HPDE6-E6E7 (cell line): ENCODE results near the gene GNAO1.

Experiments used
- DNase-seq: peaks from one replicate; pipeline ENCODE4 v3.0.0; 2011; ENCODE audit warnings: missing footprints; ENCODE audit errors: extremely low spot score

GNAO1 gene

DNA sequence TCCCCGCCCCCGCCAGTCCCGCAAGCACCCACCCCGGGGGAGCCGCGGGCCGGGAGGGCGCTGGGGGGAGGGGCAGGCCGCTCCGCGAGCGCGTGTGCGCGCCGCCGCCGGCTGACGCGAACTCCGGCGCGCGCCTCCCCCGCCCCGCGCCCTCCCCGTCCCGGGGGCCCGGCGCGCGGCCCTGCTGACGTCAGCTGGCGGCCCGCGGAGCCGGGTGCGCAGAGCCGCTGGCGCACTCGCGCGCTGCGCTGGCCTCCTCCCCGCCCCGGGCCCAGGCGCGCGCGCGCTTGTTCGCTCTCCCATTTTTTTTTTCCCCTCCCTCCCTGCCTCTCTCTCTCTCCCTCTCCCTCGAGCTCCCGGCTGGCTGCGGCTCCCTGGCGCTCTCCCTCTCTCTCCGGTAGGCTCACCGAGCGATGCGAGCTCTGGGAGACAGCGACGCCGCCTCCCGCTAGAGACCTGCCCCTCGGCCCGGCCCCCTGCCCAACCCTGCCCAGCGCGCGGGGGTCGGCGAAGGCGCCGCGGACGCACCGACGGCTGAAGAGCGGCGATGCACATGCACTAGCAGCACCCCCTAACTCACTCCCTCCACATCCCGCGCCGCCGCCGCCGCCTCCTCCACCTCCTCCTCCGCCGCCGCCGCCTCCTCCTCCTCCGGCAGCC is at the start of gene GNAO1:
TSS of gene GNAO1 (plus strand) at position 334 of the 660 bp plus-strand sequence. CDS start 747 bp downstream, outside the sequence.
- DNase-seq: peak; percentile 25

DNA sequence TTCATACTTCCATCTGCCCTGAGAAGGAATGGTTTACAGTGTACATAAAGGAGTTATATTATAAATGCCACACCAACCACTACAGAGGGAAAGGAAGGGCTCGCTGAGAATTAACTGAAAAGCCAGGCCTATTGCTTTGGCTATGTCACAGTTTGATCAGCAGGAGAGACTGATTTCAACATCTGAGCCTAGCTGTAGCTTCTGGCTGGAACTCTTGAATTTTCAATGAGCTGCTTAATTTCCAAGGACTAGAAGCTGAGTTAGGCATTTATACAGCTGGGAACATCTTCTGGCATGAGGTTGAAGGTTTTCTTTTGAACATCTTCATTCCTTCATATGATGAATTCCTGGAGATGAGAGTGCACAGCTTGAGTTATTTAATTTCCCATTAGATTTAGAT is 47.6 kb upstream of the GNAO1 start:
- DNase-seq: no peak

GRCh38 chr16:56145369-56145768 is 45.9 kb upstream of the GNAO1 start:
- no peak for DNase-seq

DNA sequence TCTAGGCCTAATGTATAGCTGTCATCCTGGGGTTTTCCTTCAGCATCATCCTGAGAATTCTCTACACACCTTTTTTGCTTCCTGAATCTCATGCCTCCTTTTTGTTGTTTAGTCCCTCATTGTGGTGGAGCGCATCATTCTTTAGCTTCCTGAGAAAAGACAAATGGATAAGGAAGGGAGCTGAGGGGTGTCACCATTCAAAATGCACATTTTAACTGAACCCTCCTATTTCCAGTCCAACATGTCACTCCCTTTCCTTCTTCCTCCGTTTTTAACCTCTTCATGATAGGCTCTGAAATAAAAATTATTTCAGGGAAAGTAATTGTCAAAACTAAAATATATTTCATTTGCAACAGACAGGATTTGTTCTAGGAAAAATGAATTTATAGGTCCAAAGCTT is 39.7 kb upstream of the GNAO1 start:
- DNase-seq: no peak

DNA sequence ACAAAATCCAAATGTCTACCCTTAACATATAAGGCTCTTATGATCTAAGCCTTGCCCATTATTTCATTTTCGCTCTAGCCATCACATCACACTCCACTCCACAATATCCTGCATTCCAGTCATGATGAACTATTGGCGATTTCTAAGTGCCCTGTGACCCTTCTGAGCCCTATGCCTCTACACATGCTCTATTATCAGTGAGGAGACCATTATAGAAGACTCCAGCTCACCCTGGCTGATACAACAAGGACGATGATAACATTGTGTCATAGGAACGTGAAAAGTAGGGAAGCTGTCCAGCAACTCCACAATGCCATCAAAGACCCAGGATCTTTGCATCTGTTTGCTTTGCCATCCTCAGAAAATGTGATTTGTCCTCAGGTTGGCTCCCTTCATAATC is 29.6 kb upstream of the GNAO1 start:
- DNase-seq: no peak

DNA sequence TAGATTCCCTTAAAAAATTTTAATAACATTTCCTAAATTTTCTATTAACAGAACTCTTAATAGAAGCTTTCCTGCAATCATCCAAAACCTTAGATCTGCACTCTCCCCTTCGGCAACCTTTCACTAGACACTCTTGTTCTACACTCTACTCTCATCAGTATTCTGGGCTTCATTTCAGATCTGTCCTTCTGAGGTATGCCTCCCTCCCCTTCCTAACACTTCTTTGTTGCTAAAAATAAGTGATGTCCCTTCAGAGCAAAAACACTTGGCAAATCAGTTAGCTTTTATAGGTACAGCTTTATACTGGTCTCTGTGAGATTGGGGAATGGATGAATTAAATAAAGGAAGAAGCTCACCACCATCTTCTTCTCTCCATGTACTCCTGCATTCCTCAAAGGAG is 28.2 kb upstream of the GNAO1 start:
- DNase-seq: no peak

- DNase-seq: no peak
These were observed 27.4 kb upstream of the GNAO1 start for GRCh38 chr16:56163938-56164337.

DNA sequence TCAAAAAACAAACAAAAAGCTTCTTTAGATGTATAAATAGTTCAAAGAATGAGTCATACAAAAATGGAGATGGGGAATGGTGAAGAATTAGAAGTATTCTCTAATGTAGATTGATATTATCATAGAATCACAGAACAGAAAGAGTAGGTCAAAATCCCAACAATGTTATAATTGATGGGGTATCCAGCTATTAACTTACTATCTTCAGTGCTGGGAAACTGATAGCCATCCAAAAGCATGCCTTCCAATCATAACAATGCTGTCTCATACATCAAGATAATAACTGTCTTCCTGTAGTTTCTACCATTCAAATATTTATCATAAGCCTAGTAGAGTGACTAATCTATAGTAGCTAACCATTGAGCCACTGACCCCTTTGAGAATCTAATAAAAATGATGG is 26.7 kb upstream of the GNAO1 start:
- DNase-seq: no peak

DNA sequence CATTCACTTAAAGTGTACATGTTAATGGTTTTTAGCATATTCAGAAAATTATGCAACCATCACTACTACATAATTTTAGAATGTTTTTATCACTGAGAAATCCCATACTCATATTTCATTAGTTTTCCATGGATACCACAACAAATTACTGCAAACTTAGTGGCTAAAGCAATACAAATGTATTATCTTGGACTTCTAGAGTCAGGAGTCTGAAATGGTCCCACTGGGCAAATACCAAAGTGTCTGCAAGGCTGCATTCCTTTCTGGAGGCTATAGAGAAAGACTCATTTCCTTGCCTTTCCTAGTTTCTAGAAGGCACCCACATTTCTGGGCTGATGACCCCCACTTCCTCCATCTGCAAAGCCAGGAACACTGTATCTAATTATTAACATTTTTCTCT is 16.9 kb upstream of the GNAO1 start:
- DNase-seq: no peak

- DNase-seq: no peak
These were observed 9.9 kb upstream of the GNAO1 start for GRCh38 chr16:56181401-56181800.

DNA sequence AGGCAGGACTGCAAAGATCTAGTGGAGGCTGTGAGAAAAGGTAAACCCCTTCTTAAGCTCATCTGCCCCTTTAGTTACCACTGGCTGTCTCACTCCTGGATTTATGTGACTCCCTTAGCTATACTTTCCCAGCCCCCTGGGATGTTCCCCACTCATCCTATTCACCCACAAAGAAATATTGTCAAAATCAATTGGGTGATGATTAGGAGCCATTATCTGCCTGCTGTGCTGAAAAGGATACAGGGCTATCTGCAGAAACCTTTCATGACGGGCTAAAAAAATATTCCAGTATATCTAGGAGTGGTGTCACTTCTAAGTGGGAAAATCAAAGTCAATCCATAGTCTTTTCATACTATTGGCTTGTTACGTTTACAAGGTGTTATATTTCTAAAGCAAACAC is 8.0 kb upstream of the GNAO1 start:
- DNase-seq: no peak

GRCh38 chr16:56190048-56190676 is 1.1 kb upstream of the GNAO1 start:
- no peak for DNase-seq

DNA sequence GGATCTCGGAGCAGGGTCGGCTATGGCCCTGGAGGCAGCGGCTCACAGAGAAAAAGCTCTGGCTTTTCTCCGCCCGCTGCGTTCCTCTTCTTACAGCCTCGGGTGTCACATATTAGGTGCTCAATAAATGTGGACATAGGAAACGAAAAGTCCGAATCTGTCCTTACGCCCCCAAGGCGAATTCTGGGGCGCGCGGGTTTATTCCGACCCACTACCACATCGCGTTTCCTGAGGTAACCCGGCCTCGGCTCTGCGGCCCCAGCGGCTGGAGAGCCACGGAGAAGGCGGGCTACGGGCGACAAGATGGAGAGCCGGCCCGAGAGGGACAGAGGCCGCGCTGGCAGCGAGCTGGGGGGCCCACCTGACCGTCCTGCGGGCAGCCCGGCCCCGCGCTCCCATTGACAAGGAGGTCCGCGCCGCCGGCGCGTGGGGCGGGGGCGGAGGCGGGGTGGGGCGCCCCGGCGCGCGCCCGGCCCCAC is 573 bp upstream of the GNAO1 start:
- no peak for DNase-seq

GRCh38 chr16:56191835-56192634 is 746 bp downstream of the GNAO1 start:
- no peak for DNase-seq

- no peak for DNase-seq
These were observed 1.3 kb downstream of the GNAO1 start for GRCh38 chr16:56192635-56192945.

- DNase-seq: no peak
These were observed 2.0 kb downstream of the GNAO1 start for GRCh38 chr16:56192986-56193945.

DNA sequence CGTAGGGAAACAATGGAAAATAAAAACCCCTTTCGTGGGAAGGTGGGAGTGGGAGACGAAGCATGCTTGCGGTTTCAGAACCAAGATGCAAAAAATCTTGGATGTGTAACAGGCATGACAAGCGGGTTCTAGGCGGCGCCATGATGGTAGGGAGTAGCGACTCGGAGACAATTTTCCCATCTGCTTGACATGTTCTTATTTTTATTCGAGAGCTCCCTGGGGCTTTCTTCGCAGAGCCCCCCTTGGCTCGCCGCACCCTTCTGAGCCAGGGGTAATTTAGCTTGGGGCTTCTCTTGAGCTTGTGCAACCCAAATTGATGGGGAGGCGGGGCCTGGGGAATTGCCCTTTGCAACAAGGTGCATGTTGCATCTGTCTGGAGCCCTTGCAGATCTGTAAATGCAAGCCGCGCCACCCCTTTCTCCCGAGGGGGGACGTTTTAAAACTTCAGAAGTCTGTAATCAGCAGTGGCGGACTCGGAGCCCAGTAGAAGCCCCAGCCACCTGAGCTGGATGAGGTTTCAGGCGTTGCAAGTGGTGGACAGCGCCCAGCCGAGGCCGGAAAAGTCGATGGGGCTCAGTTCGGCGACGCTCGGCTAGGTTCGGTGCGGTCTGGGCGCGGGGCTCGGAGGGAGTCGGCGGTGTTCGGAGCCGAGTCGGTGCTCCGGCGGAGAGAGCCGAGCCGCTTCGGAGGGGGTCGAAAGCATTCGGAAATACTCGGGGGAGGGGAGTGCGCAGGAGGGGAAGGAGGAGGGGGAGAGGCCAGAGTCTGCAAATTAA is 2.9 kb downstream of the GNAO1 start:
- peak; percentile 32 for DNase-seq

DNA sequence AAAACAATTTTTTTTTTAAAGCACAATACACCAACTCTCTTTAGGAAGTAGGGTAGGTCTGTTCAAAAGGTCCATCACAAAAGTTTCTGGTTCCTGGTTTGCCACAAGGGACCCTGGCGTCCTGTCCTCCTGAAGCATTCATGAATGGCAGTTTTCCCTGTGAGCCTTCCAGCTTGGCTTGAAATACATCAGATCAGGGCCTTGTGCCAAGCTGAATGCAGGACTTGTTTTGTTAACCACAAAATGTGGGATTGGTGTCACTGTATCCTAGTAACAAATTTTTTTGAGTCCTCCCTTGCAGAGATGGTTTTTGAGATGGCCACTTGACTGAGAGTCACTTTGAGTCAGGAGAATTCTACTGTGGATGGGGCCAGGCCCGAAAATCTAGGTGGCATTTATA is 3.9 kb downstream of the GNAO1 start:
- no peak for DNase-seq

GRCh38 chr16:56196381-56196780 is 5.1 kb downstream of the GNAO1 start:
- no peak for DNase-seq

DNA sequence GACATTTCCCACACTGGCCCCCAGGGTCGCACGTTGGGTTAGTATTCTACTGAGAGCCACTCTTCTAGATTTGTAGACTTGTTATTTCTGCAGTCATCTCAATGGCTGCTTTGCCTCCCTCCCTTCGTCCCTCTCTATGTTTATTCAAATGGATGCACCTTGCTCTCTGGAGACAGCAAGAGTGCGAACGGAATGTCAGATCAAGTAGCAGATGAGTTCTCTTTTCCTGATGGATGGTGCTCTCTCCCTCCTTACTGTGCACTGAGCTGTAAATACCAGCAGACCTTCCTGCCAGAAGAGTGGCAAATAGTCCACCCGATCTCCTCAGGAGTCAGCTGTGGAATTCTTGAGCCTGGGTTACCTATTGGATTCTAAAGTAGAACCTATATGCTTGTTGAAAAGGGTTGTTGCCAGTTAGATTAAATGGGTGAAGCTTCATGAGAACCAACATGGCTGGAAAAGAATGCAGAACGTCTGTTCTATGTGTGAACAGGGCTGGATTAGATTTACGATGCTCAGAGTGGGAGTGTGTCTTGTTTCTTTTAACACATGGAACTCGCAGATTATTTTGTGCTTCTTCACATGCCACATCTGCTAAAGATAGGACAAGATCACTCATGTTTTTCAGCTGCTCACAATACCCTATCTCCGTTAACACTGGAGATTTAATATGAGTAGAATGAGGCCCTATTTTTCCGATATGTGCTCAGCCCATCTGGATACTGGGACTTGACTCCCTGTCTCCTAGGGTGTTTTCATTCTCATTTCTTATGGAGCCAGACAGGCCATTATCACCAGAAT is 6.1 kb downstream of the GNAO1 start:
- DNase-seq: no peak
